ENCODE data around the gene SYCP2.

The SYCP2 gene

DNA sequence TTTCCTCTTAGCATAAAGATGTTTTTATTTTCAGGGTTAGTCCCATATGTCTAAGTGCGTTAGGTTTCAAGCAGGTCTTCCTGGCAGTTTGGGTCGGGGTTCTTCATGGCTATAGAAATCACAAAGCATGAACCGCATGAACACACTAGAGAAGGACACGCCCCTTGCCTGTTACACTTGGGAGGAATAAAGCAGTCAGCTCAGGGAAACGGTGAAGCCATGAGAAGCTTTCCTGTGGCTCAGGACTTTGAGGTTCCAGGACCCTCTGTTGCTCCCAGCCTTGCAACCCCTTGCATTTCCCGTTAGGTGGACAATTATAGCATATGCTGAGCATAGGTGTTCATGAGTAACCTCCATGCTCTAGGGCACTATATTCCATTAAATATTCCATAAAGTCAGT is 96.7 kb downstream of the SYCP2 start:
- DNase-seq (ENCODE audit: low read depth in 2 of 2), result no peak

- DNase-seq (ENCODE audit: low read depth in 2 of 2), result no peak
Observed at GRCh38 chr20:59835448-59836395, 97.7 kb downstream of the SYCP2 start.

DNA sequence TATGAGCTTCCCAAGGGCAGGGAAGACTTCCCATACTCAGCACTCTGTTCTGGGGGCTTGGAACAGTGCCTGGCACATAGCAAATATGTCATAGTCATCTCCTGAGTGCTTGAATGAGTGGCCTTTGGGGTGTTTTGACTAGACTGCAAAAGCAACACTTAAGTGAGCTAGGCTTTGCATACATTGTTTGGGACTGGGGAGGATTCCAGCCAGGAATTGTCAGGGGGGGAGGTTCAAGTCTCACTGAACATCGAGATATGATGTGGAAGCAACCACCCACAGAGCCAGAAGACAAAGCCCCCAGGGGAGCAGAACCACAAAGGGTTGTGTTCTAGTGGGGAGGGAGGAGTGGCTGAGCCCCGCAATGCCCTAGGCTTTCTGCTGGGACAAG is 98.4 kb downstream of the SYCP2 start:
- no peak for DNase-seq (ENCODE audit: low read depth in 2 of 2)

DNA sequence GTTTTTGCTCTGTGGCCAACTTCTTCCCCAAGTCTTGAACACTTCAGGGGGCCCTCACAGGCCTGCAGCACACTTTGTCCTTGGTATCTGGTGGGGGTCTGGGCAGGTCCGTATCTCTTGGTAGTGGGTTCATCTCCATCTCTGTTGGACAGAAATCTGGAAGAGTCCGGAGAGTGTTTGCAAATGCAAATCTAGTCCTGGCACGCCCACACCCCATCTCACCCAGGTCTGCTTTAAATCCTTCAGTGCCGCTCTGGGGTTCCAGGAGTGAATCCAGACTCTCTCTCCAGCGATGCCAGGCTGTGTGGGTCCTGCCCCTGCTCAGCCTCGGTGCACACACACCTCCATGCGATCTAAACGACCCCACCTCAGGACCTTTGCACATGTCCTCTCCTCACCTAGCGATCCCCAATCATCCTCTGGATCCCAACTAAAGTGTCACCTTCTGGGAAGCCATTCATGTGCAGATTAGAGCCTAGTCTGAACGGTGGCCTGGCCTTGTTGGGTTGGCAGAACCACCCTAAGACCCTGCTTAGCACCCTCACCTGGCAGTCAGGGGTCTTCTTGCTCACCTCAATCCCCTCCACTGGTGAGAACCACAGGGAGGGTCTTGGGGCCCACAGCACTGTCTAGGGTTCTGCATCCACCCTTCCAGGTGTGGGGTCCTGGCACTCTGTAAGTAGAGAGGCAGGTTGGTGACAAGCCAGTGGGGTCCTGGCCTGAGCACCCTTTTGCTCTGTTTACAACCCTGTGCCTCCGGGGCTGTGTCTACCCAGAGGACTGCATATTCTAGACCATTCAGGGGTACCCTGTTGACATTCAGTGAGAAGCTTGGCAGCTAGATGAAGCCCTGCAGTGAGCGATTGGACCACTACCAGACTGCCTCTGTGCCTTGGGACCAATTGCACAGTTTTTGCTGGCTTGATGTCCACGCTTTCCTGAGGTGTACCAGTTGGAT is 100.8 kb downstream of the SYCP2 start:
- DNase-seq (ENCODE audit: low read depth in 2 of 2), result no peak

DNA sequence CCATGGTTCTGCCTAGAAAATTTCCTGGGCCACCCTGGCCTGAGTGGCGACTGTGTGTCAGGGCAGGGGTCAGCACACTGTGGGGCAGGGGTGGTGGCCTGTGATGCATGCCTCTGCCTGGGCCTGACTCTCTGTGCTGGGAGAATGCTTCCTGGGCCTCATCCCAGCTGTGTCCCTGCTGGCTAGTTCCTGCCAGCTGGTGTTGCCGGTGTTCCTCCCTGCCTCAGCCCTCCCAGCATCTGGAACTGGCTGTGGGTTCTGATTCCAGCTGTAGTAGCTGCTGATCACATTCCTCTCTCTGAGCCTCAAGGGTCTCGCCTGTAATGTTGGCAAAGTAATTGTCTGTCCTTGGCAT is 101.5 kb downstream of the SYCP2 start:
- DNase-seq (ENCODE audit: low read depth in 2 of 2), result no peak

DNA sequence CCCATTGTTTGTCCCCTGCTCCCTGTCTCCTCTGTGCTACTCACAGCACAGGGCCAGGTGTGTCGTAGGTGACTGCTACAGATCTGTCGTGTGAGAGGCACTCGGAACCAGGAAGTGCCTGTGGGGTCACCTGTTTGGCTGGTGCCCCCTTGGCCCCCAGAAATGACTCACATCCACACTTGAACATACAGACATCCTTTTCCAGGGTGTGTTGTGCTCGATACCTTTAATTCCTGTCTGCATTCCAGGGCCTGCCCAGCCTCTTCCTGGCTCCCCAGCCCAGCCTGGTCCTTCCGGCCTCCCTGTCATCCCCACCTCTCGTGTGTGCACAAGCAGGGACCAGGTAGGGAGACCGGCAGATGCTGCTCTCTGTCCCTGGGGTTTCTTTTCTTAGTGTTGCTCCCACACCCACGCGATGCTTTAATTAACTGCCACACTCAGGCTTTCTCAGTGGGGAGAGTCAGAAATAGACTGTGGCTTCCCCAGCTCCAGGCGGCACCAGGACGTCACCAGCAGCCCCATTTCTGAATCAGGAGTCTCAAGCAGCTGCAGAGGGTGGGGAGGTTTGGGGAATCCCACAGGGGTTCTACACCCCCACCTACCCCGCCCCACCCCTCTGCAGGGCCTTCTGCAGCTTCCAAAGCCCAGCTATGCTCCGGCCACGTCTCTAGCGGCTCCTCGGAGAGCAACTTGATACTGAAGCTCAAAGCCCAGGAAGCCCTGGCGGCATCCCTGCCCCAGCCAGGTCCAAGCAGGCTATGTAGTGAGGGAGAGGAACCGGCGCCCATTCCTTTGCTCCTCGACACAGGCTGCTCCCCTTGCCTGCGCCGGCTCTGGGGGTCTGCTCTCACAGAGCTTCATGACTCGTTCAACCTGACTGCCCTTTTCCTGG is 102.2 kb downstream of the SYCP2 start:
- DNase-seq (ENCODE audit: low read depth in 2 of 2), result no peak

DNA sequence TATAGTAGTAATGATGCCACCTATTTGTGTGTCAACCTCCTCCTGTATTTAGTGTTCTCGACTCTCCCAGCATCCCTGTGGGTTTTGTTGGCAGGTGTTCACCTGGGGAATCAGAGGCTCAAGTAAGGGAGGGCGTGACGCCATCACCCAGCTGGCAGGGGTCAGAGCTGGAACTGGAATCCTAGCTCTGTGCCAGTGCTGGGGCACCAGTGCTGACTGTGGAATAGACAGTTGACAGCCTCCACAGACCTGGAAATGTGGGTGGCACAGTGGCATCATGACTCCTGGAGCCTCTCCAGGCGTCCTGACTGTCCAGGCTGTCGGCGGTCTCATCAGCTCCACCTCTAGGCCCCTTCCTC is 102.8 kb downstream of the SYCP2 start:
- DNase-seq (ENCODE audit: low read depth in 2 of 2), result no peak

GRCh38 chr20:59829786-59830664 is 103.4 kb downstream of the SYCP2 start:
- DNase-seq (ENCODE audit: low read depth in 2 of 2), result no peak

GRCh38 chr20:59829054-59829785 is 104.2 kb downstream of the SYCP2 start:
- no peak for DNase-seq (ENCODE audit: low read depth in 2 of 2)

DNA sequence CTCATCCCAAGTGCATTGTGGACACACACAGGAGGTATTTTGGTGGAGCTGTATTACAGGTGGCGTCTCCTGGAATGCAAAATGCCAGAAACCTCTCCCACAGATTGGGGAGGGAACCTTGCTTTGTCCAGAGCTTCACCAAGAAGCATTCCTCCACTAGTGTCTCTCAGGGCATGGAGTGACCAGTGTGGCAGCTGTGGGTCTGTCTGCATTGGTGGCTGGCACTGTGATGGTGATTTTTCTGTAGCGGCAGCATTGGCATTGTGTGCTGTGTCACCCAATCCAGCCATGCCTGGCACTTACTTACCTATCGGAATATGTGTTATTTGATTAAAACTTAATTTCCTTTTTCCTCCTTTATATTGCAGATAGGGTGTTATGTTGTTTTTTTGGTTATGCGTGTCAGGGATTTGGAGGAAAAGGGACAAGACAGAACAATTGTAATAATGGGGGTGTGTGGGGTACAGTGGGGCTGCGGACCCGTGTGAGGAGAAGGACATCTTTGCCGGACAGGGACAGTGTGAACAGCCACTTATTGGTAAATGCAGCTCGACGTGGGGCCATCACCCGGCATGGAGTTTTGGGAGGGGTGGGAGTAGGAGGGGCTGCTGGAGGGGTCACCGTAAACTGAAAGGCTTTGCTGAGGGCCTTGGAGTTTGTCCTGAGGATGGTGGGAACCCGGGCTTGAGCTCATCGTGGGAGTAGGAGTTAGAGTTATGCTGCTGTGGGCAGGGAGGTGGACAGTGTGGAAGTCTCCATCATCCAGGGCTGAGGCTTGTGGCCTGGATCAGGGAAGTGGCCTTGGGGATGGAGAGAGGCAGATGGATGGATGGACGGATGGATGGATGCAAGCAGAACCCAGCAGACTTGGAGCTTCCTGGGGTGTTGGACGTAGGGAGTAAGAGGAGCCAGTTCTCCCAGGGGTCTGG is 105.0 kb downstream of the SYCP2 start:
- DNase-seq (ENCODE audit: low read depth in 2 of 2), result no peak

GRCh38 chr20:59827138-59828056 is 106.0 kb downstream of the SYCP2 start:
- no peak for DNase-seq (ENCODE audit: low read depth in 2 of 2)

DNA sequence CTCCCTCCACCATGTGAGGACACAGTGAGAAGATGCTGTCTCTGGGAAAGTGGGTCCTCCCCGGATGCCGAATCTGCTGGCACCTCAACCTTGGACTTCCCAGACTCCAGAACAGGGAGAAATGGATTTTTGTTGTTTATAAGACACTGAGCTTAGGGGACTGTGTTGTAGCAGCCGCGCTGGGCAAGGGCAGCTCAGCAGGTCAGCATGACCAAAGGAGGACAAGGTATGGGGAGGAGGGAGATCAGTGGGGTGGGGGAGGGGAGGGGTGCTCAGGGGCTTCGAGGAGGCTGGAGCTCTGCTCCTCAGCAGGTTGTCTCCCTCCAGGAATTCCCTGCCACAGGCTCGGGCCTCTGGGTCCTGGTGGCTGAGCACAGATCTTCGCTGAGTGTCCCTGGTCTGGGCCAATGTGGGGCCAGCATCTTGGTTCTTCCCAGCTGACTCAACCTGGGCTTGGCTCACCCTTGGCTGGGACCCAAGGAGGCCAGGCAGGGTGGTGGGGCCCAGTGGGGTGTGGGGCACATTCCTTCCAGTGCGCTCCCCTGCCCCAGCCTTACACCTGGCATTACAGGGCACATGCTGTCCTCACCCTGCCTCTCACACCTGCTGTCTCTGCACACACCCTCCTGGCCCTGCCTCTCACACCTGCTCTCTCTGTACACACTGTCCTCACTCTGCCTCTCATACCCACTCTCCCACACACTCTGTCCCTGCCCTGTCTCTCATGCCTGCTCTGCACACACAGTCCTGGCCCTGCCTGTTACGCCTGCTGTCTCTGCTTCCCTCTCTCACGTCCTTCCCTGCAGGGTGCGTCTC is 107.3 kb downstream of the SYCP2 start:
- DNase-seq (ENCODE audit: low read depth in 2 of 2), result no peak

DNA sequence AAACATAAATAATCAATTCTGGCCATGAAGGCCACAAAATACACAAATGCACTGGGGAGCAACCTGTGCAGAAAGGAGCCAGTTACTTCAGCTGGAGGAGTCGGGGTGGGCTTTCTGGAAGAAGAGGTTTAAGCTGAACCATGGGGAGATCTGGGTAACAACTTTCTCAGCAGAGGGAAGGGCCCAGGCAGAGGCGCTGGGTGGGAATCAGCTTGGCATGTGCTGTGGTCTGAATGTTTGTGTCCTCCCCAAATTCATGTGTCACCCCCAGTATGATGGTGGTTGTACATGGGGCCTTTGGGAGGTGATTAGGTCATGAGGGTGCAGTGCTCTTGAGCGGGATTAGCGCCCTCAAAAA is 107.9 kb downstream of the SYCP2 start:
- DNase-seq (ENCODE audit: low read depth in 2 of 2), result no peak

DNA sequence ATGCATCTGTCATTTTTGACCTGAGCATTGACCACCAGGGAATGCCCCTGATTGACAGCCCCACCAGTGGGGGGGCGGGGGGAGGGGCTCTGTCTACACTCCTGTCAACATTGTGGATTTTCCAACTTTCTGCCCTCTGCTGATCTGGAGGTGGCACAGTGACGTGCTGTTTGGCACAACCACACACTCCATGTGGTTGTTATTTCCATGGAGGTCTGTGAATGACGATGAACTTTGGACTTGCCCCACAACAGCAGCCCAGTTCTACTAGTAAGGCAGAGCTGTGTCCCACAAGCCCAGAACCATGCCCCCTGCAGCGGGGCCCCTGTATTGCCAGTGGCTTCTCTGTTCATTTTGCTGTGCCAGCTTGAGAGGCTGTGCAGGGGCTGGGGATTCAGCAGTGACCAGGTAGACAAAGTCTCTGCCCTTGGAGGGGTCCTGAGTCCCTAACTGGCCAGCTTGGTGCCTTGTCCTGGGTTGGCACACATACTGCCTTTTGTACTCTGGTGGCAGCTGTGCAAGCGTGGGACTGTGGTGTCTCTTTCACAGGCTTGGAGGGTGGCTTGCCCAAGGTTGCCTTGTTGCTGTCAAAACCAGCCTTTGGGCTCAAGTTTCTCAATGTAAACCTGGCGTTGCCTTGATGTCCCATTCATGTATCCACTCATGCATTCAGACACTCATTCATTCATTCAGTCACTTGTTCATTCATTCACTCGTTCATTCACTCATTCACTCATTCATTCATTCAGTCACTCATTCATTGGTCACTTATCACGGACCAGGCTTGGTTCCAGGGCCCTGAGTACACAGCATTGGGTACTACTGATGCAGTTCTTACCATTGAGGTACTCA is 108.5 kb downstream of the SYCP2 start:
- no peak for DNase-seq (ENCODE audit: low read depth in 2 of 2)

GRCh38 chr20:59823491-59824259 is 109.8 kb downstream of the SYCP2 start:
- DNase-seq (ENCODE audit: low read depth in 2 of 2), result no peak

All from stimulated activated CD8-positive, alpha-beta memory T cell treated with anti-CD3 and anti-CD28 coated beads, Interleukin-2, amount 100 ng/mL, for 48 hours (primary cell).